NCI-H2029 (cell line): ENCODE data around the gene FLVCR2.

ENCODE experiments used
- DNase-seq: peaks from one replicate; lab custom pipeline; 2025; lab: John Stamatoyannopoulos, UW

Gene FLVCR2

GRCh38 chr14:75578102-75578785 lies at the start of gene FLVCR2:
FLVCR2 (plus strand) TSS chr14:75578620; CDS start chr14:75578973, 353 bp downstream.
- peak; percentile 9 for DNase-seq

GRCh38 chr14:75531256-75531655 lies 47.2 kb upstream of the FLVCR2 start:
- DNase-seq: no peak

- DNase-seq: no peak
Measured at GRCh38 chr14:75531660-75532317, 46.6 kb upstream of the FLVCR2 start.

- peak; percentile 10 for DNase-seq
Measured at GRCh38 chr14:75533791-75534555, 44.4 kb upstream of the FLVCR2 start.

GRCh38 chr14:75535164-75535898 lies 43.1 kb upstream of the FLVCR2 start:
- DNase-seq: no peak

- DNase-seq: no peak
Measured at GRCh38 chr14:75537071-75537470, 41.3 kb upstream of the FLVCR2 start.

GRCh38 chr14:75539162-75539560 lies 39.3 kb upstream of the FLVCR2 start:
- no peak for DNase-seq

- DNase-seq: no peak
Measured at GRCh38 chr14:75539561-75540478, 38.6 kb upstream of the FLVCR2 start.

GRCh38 chr14:75540479-75540851 lies 38.0 kb upstream of the FLVCR2 start:
- DNase-seq: no peak

GRCh38 chr14:75542588-75543091 lies 35.8 kb upstream of the FLVCR2 start:
- no peak for DNase-seq

GRCh38 chr14:75543253-75543652 lies 35.2 kb upstream of the FLVCR2 start:
- no peak for DNase-seq

- DNase-seq: no peak
Measured at GRCh38 chr14:75543786-75544185, 34.6 kb upstream of the FLVCR2 start.

- no peak for DNase-seq
Measured at GRCh38 chr14:75545907-75546306, 32.5 kb upstream of the FLVCR2 start.

- DNase-seq: peak; percentile 13
Measured at GRCh38 chr14:75547552-75548250, 30.7 kb upstream of the FLVCR2 start.

- DNase-seq: no peak
Measured at GRCh38 chr14:75548544-75548943, 29.9 kb upstream of the FLVCR2 start.

GRCh38 chr14:75549169-75549568 lies 29.3 kb upstream of the FLVCR2 start:
- DNase-seq: no peak

GRCh38 chr14:75551021-75551420 lies 27.4 kb upstream of the FLVCR2 start:
- no peak for DNase-seq

GRCh38 chr14:75553157-75553556 lies 25.3 kb upstream of the FLVCR2 start:
- no peak for DNase-seq

- DNase-seq: no peak
Measured at GRCh38 chr14:75553761-75554364, 24.6 kb upstream of the FLVCR2 start.

GRCh38 chr14:75554482-75554881 lies 23.9 kb upstream of the FLVCR2 start:
- DNase-seq: no peak
